ENCODE data around the gene MCF2L2.

Gene MCF2L2

DNA sequence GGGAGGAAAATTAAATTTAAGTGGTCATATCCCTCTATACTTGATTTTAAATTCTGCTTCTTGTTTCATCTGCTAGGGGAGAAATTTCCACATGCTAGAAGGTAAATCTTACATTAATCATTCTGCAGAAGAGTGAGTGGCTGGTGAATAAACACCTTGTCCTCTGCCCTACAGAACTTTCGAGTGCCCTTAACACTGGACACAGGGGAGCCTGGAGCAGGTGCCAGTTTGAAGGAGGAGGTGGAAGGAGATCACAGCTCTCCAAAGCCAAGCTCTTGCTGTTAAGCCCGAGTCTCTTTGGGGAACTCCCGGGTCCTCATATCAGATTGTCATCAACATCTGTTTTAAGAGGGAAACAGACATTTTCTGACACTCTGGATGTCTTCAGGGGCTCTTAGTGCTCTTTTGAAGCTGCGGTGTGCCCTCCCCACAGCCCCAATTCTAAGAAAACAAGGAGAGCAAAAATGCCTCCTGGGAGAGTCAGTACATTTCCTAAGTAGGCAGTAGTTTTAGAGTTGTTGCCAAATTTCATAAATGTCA, 297.2 kb downstream of the MCF2L2 start:
- TF ChIP-seq SIN3A (IDR thresholded peaks at IDR 0.05; ENCODE audit: borderline replicate concordance, insufficient read depth, low read length) = no peak
- no peak for TF ChIP-seq TAF1 (IDR thresholded peaks at IDR 0.05; ENCODE audit: borderline replicate concordance, insufficient read depth, low read length)

DNA sequence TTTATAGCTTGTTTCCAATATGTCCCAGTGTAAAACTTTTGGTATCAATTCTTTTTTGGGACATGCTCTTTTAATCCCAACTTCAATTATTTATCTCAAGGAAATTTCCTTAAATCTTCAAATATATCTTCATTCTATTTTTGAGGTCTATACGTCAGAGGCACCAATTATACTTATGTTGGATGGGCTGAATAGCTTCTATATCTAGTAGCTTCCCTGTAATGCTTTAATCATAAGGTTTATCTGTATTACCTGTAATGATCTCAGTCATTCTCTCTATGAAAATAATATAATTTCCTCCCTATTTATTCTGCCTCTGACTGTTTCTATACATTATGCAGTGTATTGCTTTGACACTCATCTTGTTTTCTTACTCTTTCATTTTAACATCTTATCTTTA, 299.2 kb downstream of the MCF2L2 start:
- no peak for TF ChIP-seq SIN3A (IDR thresholded peaks at IDR 0.05; ENCODE audit: borderline replicate concordance, insufficient read depth, low read length)
- TF ChIP-seq FOXP2 (optimal IDR thresholded peaks at IDR 0.05; ENCODE audit: borderline replicate concordance, extremely low read depth, extremely low read length, insufficient read depth) = no peak
- TF ChIP-seq, protein P1, sequence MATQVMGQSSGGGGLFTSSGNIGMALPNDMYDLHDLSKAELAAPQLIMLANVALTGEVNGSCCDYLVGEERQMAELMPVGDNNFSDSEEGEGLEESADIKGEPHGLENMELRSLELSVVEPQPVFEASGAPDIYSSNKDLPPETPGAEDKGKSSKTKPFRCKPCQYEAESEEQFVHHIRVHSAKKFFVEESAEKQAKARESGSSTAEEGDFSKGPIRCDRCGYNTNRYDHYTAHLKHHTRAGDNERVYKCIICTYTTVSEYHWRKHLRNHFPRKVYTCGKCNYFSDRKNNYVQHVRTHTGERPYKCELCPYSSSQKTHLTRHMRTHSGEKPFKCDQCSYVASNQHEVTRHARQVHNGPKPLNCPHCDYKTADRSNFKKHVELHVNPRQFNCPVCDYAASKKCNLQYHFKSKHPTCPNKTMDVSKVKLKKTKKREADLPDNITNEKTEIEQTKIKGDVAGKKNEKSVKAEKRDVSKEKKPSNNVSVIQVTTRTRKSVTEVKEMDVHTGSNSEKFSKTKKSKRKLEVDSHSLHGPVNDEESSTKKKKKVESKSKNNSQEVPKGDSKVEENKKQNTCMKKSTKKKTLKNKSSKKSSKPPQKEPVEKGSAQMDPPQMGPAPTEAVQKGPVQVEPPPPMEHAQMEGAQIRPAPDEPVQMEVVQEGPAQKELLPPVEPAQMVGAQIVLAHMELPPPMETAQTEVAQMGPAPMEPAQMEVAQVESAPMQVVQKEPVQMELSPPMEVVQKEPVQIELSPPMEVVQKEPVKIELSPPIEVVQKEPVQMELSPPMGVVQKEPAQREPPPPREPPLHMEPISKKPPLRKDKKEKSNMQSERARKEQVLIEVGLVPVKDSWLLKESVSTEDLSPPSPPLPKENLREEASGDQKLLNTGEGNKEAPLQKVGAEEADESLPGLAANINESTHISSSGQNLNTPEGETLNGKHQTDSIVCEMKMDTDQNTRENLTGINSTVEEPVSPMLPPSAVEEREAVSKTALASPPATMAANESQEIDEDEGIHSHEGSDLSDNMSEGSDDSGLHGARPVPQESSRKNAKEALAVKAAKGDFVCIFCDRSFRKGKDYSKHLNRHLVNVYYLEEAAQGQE (IDR thresholded peaks at IDR 0.05; ENCODE audit: insufficient read depth in 1 of 2, low read depth in 2 of 2, low read length in 2 of 2) = no peak
- TF ChIP-seq TAF1 (IDR thresholded peaks at IDR 0.05; ENCODE audit: borderline replicate concordance, insufficient read depth, low read length) = no peak
- no peak for TF ChIP-seq POLR2AphosphoS5 (IDR thresholded peaks at IDR 0.05; ENCODE audit: low read depth, low read length)

DNA sequence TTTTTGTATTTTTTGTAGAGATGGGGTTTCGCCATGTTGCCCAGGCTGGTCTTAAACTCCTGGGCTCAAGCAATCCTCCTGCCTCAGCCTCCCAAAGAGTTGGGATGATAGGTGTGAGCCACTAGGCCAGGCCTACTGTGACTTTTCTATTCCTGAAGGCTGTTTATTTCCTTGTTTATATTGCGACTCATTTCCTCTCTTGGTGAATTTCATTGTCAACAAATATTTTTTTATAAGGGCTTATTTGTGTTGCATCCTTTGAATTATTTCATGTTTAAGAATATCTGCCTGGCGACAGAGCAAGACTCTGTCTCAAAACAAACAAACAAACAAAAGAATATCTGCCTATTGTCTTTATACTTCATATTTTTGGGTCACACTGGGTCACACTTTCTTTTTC, 299.7 kb downstream of the MCF2L2 start:
- TF ChIP-seq TAF1 (IDR thresholded peaks at IDR 0.05; ENCODE audit: borderline replicate concordance, insufficient read depth, low read length) = no peak
- no peak for TF ChIP-seq FOXP2 (optimal IDR thresholded peaks at IDR 0.05; ENCODE audit: borderline replicate concordance, extremely low read depth, extremely low read length, insufficient read depth)
- TF ChIP-seq, protein P1 (IDR thresholded peaks at IDR 0.05; ENCODE audit: insufficient read depth in 1 of 2, low read depth in 2 of 2, low read length in 2 of 2) = no peak
- TF ChIP-seq POLR2AphosphoS5 (IDR thresholded peaks at IDR 0.05; ENCODE audit: low read depth, low read length) = no peak
- no peak for TF ChIP-seq SIN3A (IDR thresholded peaks at IDR 0.05; ENCODE audit: borderline replicate concordance, insufficient read depth, low read length)

Measured in PFSK-1 (cell line).